H9 (cell line): ENCODE results near the gene RGS6. TPM values are rescaled to one million over a fixed set of nuclear protein-coding genes. Genes with fewer than 3 reads are reported as not detected.

Source experiments
- DNase-seq: peaks from one replicate; pipeline ENCODE4 v3.0.0-alpha.2; 2017
- H2AFZ ChIP-seq: one replicate; pipeline ENCODE4 v1.6.1; 2013; ENCODE audit warnings: mild to moderate bottlenecking, low read length, control low read depth, moderate library complexity
- H2AK5ac ChIP-seq: 2 replicates; pipeline ENCODE4 v1.6.1; 2013; ENCODE audit warnings: low read length, control low read depth, mixed read lengths; ENCODE audit not compliant: insufficient read length
- H2BK120ac ChIP-seq: one replicate; pipeline ENCODE4 v1.6.1; 2013; ENCODE audit warnings: low read depth, mild to moderate bottlenecking, low read length, control low read depth, inconsistent platforms; ENCODE audit not compliant: poor library complexity, severe bottlenecking
- H2BK12ac ChIP-seq: 2 replicates; pipeline ENCODE4 v1.6.1; 2013; ENCODE audit warnings: low read length, control low read depth, mixed read lengths, low read depth; ENCODE audit not compliant: insufficient read length
- H2BK15ac ChIP-seq: 2 replicates; pipeline ENCODE4 v1.6.1; 2013; ENCODE audit warnings: low read depth, low read length, control low read depth
- H2BK20ac ChIP-seq: one replicate; pipeline ENCODE4 v1.6.1; 2013; ENCODE audit warnings: low read depth, mild to moderate bottlenecking, low read length, control low read depth, inconsistent platforms; ENCODE audit not compliant: poor library complexity, severe bottlenecking
- H2BK5ac ChIP-seq: 2 replicates; pipeline ENCODE4 v1.6.1; 2013; ENCODE audit warnings: low read length, control low read depth, mixed read lengths; ENCODE audit not compliant: insufficient read length
- H3K14ac ChIP-seq: 2 replicates; pipeline ENCODE4 v1.6.1; 2013; ENCODE audit warnings: low read length, control low read depth; ENCODE audit not compliant: insufficient read depth
- H3K18ac ChIP-seq: 2 replicates; pipeline ENCODE4 v1.6.1; 2013; ENCODE audit warnings: low read depth, mild to moderate bottlenecking, mixed read lengths, low read length, control low read depth; ENCODE audit not compliant: insufficient read length
- H3K23ac ChIP-seq: 2 replicates; pipeline ENCODE4 v1.6.1; 2013; ENCODE audit warnings: low read length, control low read depth, mixed read lengths, low read depth; ENCODE audit not compliant: insufficient read length
- H3K23me2 ChIP-seq: 2 replicates; pipeline ENCODE4 v1.6.1; 2013; ENCODE audit warnings: low read depth, mild to moderate bottlenecking, mixed read lengths, low read length, control low read depth; ENCODE audit not compliant: insufficient read length, poor library complexity, severe bottlenecking
- H3K27ac ChIP-seq: 2 replicates; pipeline ENCODE4 v1.5.1; 2013; ENCODE audit warnings: low read length, control low read depth, mixed read lengths, low read depth; ENCODE audit not compliant: insufficient read length
- H3K27me3 ChIP-seq: 2 replicates; pipeline ENCODE4 v1.6.1; 2013; ENCODE audit warnings: low read length, control low read depth, inconsistent platforms; ENCODE audit not compliant: insufficient read depth
- H3K4ac ChIP-seq: 2 replicates; pipeline ENCODE4 v1.6.1; 2013; ENCODE audit warnings: low read depth, mild to moderate bottlenecking, control low read depth, inconsistent platforms, low read length, moderate library complexity
- H3K4me1 ChIP-seq: 2 replicates; pipeline ENCODE4 v1.6.1; 2013; ENCODE audit warnings: low read length, control low read depth, inconsistent platforms; ENCODE audit not compliant: insufficient read depth
- H3K4me2 ChIP-seq: 2 replicates; pipeline ENCODE4 v1.6.1; 2013; ENCODE audit warnings: low read length, control low read depth, mixed read lengths; ENCODE audit not compliant: insufficient read length, insufficient read depth
- H3K56ac ChIP-seq: 2 replicates; pipeline ENCODE4 v1.6.1; 2013; ENCODE audit warnings: low read depth, mild to moderate bottlenecking, mixed read lengths, low read length, control low read depth; ENCODE audit not compliant: insufficient read length
- H3K79me1 ChIP-seq: 2 replicates; pipeline ENCODE4 v1.6.1; 2013; ENCODE audit warnings: low read depth, mild to moderate bottlenecking, moderate library complexity, low read length, control low read depth, inconsistent platforms; ENCODE audit not compliant: insufficient read depth, poor library complexity, severe bottlenecking
- H3K79me2 ChIP-seq: 2 replicates; pipeline ENCODE4 v1.6.1; 2013; ENCODE audit warnings: low read length, control low read depth, inconsistent platforms; ENCODE audit not compliant: insufficient read depth
- H3K9ac ChIP-seq: 2 replicates; pipeline ENCODE4 v1.6.1; 2013; ENCODE audit warnings: low read length, control low read depth, mixed read lengths; ENCODE audit not compliant: insufficient read length; ENCODE audit errors: extremely low read depth
- H3K9me3 ChIP-seq: one replicate; pipeline ENCODE4 v1.6.1; 2013; ENCODE audit warnings: low read depth, low read length, inconsistent platforms; ENCODE audit not compliant: control insufficient read depth
- H3T11ph ChIP-seq: one replicate; pipeline ENCODE4 v1.6.1; 2013; ENCODE audit warnings: mild to moderate bottlenecking, low read length, control low read depth, inconsistent platforms
- H4K20me1 ChIP-seq: one replicate; pipeline ENCODE4 v1.6.1; 2013; ENCODE audit not compliant: control insufficient read depth, insufficient read length, insufficient read depth
- H4K5ac ChIP-seq: 2 replicates; pipeline ENCODE4 v1.6.1; 2013; ENCODE audit warnings: low read depth, mild to moderate bottlenecking, mixed read lengths, low read length, control low read depth; ENCODE audit not compliant: insufficient read length
- H4K8ac ChIP-seq: replicated peaks from 2 replicates; pipeline ENCODE4 v1.6.1; 2013; ENCODE audit warnings: low read length, control low read depth, mixed read lengths, low read depth; ENCODE audit not compliant: insufficient read length
- H4K91ac ChIP-seq: 2 replicates; pipeline ENCODE4 v1.6.1; 2013; ENCODE audit warnings: low read depth, mild to moderate bottlenecking, moderate library complexity, mixed read lengths, low read length, control low read depth; ENCODE audit not compliant: insufficient read length
- H3K27ac Mint-ChIP-seq, 3 experiments: 2 replicates in 2 of 3; 3 replicates in 1 of 3; pipeline ENCODE4 v1.8.0; 2020 to 2021; ENCODE audit warnings: mixed read lengths in 3 of 3, mild to moderate bottlenecking in 1 of 3, moderate library complexity in 1 of 3
- H3K27me3 Mint-ChIP-seq: 2 replicates; pipeline ENCODE4 v1.8.0; 2021; ENCODE audit warnings: low read depth, mild to moderate bottlenecking, moderate library complexity, mixed read lengths
- H3K36me3 Mint-ChIP-seq, 3 experiments: 2 replicates in 2 of 3; 3 replicates in 1 of 3; pipeline ENCODE4 v1.8.0; 2020 to 2021; ENCODE audit warnings: low read depth in 3 of 3, mixed read lengths in 3 of 3; ENCODE audit not compliant: insufficient read depth in 1 of 3
- H3K4me1 Mint-ChIP-seq, 2 experiments: 2 replicates each; pipeline ENCODE4 v1.8.0; 2020; ENCODE audit warnings: mixed read lengths in 2 of 2
- H3K4me3 Mint-ChIP-seq, 2 experiments: 2 replicates in 1 of 2; 3 replicates in 1 of 2; pipeline ENCODE4 v1.8.0; 2020 to 2021; ENCODE audit warnings: mild to moderate bottlenecking in 2 of 2, mixed read lengths in 2 of 2, moderate library complexity in 1 of 2
- H3K9me3 Mint-ChIP-seq, 2 experiments: 2 replicates in 1 of 2; 3 replicates in 1 of 2; pipeline ENCODE4 v1.8.0; 2020; ENCODE audit warnings: mild to moderate bottlenecking in 2 of 2, mixed read lengths in 2 of 2, moderate library complexity in 1 of 2
- WGBS: extraction: QIAGEN DNeasy Blood & Tissue Kit; methylation state at CpG from one replicate; pipeline ENCODE4 v1.1.7; 2013; ENCODE audit warnings: missing lambda C conversion rate, low lambda C conversion rate, mixed read lengths; ENCODE audit not compliant: insufficient read length; ENCODE audit errors: extremely low coverage; 5-methylcytosine and 5-hydroxymethylcytosine counted together
- total RNA-seq: library from RNA; stranded (reverse); gene quantifications from 2 replicates; pipeline ENCODE4 v1.2.1, GENCODE V29; 2021
- TF ChIP-seq, protein P1 (sequence below): fragments of 200-600 bp; sonication (generic); conservative IDR thresholded peaks from 3 replicates; pipeline ENCODE4 v1.8.0; 2021; ENCODE audit warnings: antibody characterized with exemption, mild to moderate bottlenecking

Gene RGS6
- total RNA-seq, 1 experiment from 2014 or later: 3.0 TPM

GRCh38 chr14:72336311-72336980, 404.2 kb downstream of the RGS6 start:
- H3K4me3 Mint-ChIP-seq: no peak overlapping the region
- H3K4me2 ChIP-seq: no peak overlapping the region
- no peaks in the 10 kb centered on the region for H3K79me1 ChIP-seq
- no peak overlapping the region for H3K14ac ChIP-seq
- H3K27me3 ChIP-seq: no peaks in the 10 kb centered on the region; the same call in 1 of the 2 replicates
- H3K9ac ChIP-seq: no peak overlapping the region
- no peak for DNase-seq
- H3K79me2 ChIP-seq: no peaks in the 10 kb centered on the region
- H4K8ac ChIP-seq: no peak overlapping the region
- no peak overlapping the region for H2BK5ac ChIP-seq
- no peak overlapping the region; a peak in 1 of 7 replicates for H3K27ac Mint-ChIP-seq
- H3K18ac ChIP-seq: no peak overlapping the region
- WGBS: no CpG with 5 or more reads among the region's 4 CpGs
- no peak overlapping the region for H4K5ac ChIP-seq
- no peak overlapping the region for H2BK120ac ChIP-seq
- H3K4me1 Mint-ChIP-seq: peaks cover 41 to 46% of the 10 kb centered on the region in 2 experiments
- no peak overlapping the region for H2BK12ac ChIP-seq
- H3K27me3 Mint-ChIP-seq: peaks cover 4% of the 10 kb centered on the region
- no peak overlapping the region for H3T11ph ChIP-seq
- no peak overlapping the region for H3K56ac ChIP-seq
- H4K91ac ChIP-seq: no peak overlapping the region
- H3K27ac ChIP-seq: no peak overlapping the region
- H3K4ac ChIP-seq: no peak overlapping the region
- H2BK15ac ChIP-seq: no peak overlapping the region
- no peaks in the 10 kb centered on the region for H4K20me1 ChIP-seq
- no peaks in the 10 kb centered on the region; a peak in 2 of 7 replicates for H3K36me3 Mint-ChIP-seq
- peaks cover 5% of the 10 kb centered on the region; the same call in 1 of the 2 replicates for H3K4me1 ChIP-seq
- H3K23me2 ChIP-seq: no peaks in the 10 kb centered on the region
- H2BK20ac ChIP-seq: no peak overlapping the region
- H3K9me3 Mint-ChIP-seq: peaks cover 0 to 15% of the 10 kb centered on the region in 2 experiments; a peak in 3 of 5 replicates
- TF ChIP-seq, protein P1, sequence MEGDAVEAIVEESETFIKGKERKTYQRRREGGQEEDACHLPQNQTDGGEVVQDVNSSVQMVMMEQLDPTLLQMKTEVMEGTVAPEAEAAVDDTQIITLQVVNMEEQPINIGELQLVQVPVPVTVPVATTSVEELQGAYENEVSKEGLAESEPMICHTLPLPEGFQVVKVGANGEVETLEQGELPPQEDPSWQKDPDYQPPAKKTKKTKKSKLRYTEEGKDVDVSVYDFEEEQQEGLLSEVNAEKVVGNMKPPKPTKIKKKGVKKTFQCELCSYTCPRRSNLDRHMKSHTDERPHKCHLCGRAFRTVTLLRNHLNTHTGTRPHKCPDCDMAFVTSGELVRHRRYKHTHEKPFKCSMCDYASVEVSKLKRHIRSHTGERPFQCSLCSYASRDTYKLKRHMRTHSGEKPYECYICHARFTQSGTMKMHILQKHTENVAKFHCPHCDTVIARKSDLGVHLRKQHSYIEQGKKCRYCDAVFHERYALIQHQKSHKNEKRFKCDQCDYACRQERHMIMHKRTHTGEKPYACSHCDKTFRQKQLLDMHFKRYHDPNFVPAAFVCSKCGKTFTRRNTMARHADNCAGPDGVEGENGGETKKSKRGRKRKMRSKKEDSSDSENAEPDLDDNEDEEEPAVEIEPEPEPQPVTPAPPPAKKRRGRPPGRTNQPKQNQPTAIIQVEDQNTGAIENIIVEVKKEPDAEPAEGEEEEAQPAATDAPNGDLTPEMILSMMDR: no peak
- H3K9me3 ChIP-seq: no peaks in the 10 kb centered on the region
- no peak overlapping the region for H2AK5ac ChIP-seq
- H3K23ac ChIP-seq: no peak overlapping the region
- no peak overlapping the region for H2AFZ ChIP-seq
